Mucosa of descending colon (tissue), 3 donors: Measurements from ENCODE around the gene UFM1. TPM values are rescaled to one million over a fixed set of nuclear protein-coding genes. Genes with fewer than 3 reads are reported as not detected.
"Not testable (repeated sequence)": the region's sequence is repeated elsewhere in the genome, so short reads cannot be mapped to it uniquely, and the experiment has no call there.

Experiments used
- ATAC-seq: fragments of 200-7000 bp; cut with Tn5 transposase; one replicate; pipeline ENCODE4 v1.9.1; 2020; ENCODE audit warnings: mild to moderate bottlenecking, moderate library complexity
- DNase-seq, 3 donors: peaks; one replicate each; pipeline ENCODE4 v3.0.0-alpha.2; 2020
- H3K36me3 ChIP-seq: fragments of 200-600 bp; one replicate; pipeline ENCODE4 v1.8.0; 2021; ENCODE audit warnings: low read depth, mild to moderate bottlenecking
- H3K4me1 ChIP-seq: fragments of 200-600 bp; one replicate; pipeline ENCODE4 v1.8.0; 2021; ENCODE audit warnings: low read depth, mild to moderate bottlenecking
- H3K4me3 ChIP-seq: fragments of 200-600 bp; one replicate; pipeline ENCODE4 v1.8.0; 2021; ENCODE audit warnings: mild to moderate bottlenecking
- H3K9me3 ChIP-seq: fragments of 200-600 bp; one replicate; pipeline ENCODE4 v1.8.0; 2021; ENCODE audit warnings: mild to moderate bottlenecking
- CTCF ChIP-seq: fragments of 200-600 bp; IDR thresholded peaks from one replicate; pipeline ENCODE4 v1.8.0; 2022; ENCODE audit warnings: antibody characterized with exemption, mild to moderate bottlenecking
- intact Hi-C, 2 donors: fragments of 100-400 bp; cut with DNase I in 1 of 2; cut with micrococcal nuclease in 1 of 2; formaldehyde crosslinking; loops; one replicate each; pipeline versions ENCODE4 v1.11.0 to v1.11.1; 2022; cut with DNase I, micrococcal nuclease
- total RNA-seq, 3 donors: library from RNA; stranded (reverse); fragmentation: NEBNext Ultra II Directional in 2 of 3; extraction: Animal tissue kit (Norgen Biotek cat#: 25700) in 2 of 3; gene quantifications; one replicate each; pipeline versions ENCODE4 v1.2.1 to v1.2.4, GENCODE V29; 2021 to 2023
- donor health status: DM: no; HTN: no; CAD: no; lungs with moderate emphysema.
- donor health status: DM: no; HTN: no; CAD: no.
- donor health status: DM: no; HTN: yes; CAD: no.

The UFM1 gene
- total RNA-seq, 3 donors from 2014 or later = 50.5 to 56.6 (median 50.9) TPM

- intact Hi-C loops = no loop called here
Observed at GRCh38 chr13:38366954-38367645, 17.4 kb downstream of the UFM1 start.

GRCh38 chr13:38369058-38369457, 19.4 kb downstream of the UFM1 start:
- intact Hi-C loops = no loop called here
- TF ChIP-seq CTCF = no peak
- no peaks in the 10 kb centered on the region for H3K9me3 ChIP-seq
- no peak for DNase-seq
- H3K4me3 ChIP-seq = no peak overlapping the region
- no peaks in the 10 kb centered on the region for H3K36me3 ChIP-seq
- ATAC-seq = no peak
- H3K4me1 ChIP-seq = no peaks in the 10 kb centered on the region

More at GRCh38 chr13:38366954-38367645, 17.4 kb downstream of the UFM1 start:
- Histone ChIP-seq H3K4me3 (no peak overlapping the region), H3K9me3 (no peaks in the 10 kb centered on the region), H3K36me3 (no peaks in the 10 kb centered on the region), H3K4me1 (no peaks in the 10 kb centered on the region)
- DNase-seq (no peak), ATAC-seq (no peak)
- TF ChIP-seq CTCF = no peak

GRCh38 chr13:38370096-38370495, 20.4 kb downstream of the UFM1 start:
- H3K9me3 ChIP-seq, H3K4me1 ChIP-seq, H3K4me3 ChIP-seq, ATAC-seq, H3K36me3 ChIP-seq, intact Hi-C loops, DNase-seq: not testable (repeated sequence)

- no peak for ATAC-seq
- no peak overlapping the region for H3K4me3 ChIP-seq
- no peaks in the 10 kb centered on the region for H3K36me3 ChIP-seq
- intact Hi-C loops = no loop called here
- no peaks in the 10 kb centered on the region for H3K9me3 ChIP-seq
- no peak for DNase-seq
- H3K4me1 ChIP-seq = no peaks in the 10 kb centered on the region
- TF ChIP-seq CTCF = no peak
Observed at GRCh38 chr13:38372820-38373383, 23.3 kb downstream of the UFM1 start.

- Histone ChIP-seq H3K9me3 (no peaks in the 10 kb centered on the region), H3K4me3 (no peak overlapping the region), H3K4me1 (no peaks in the 10 kb centered on the region), H3K36me3 (no peaks in the 10 kb centered on the region)
- ATAC-seq (no peak), DNase-seq (no peak)
- no peak for TF ChIP-seq CTCF
- intact Hi-C loops = no loop called here
Observed at GRCh38 chr13:38376546-38376945, 26.9 kb downstream of the UFM1 start.

- Histone ChIP-seq H3K4me3 (no peak overlapping the region), H3K36me3 (no peaks in the 10 kb centered on the region), H3K4me1 (no peaks in the 10 kb centered on the region), H3K9me3 (no peaks in the 10 kb centered on the region)
- ATAC-seq (no peak), DNase-seq (no peak)
- intact Hi-C loops = no loop called here
- TF ChIP-seq CTCF = no peak
Observed at GRCh38 chr13:38381890-38382289, 32.2 kb downstream of the UFM1 start.
